ENCODE results near the gene MAP2K5. TPM values are rescaled to one million over a fixed set of nuclear protein-coding genes. Genes with fewer than 3 reads are reported as not detected.

Gene MAP2K5
- total and polyA plus RNA-seq, 2 experiments from 2014 or later, result 6.8 to 13.6 TPM

DNA sequence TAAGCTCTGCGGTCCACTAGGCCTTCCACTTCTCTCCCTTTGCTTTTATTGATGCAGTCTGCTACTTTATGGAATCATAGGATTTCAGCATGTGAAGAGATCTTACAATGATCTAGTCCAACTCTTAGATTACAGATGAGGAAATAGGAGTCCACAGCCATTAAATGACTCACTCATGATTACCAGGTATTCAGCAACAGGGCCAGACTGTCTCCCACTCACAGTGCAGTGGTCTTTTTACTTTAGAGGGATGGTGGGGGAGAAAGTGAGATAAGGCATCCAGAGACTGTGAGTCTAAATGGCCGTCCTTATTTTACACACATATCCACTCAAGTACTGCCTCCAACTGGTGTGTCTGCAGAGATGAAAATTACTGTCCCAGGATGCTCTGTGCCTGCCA, 194.3 kb downstream of the MAP2K5 start:
- TF ChIP-seq, protein P1, sequence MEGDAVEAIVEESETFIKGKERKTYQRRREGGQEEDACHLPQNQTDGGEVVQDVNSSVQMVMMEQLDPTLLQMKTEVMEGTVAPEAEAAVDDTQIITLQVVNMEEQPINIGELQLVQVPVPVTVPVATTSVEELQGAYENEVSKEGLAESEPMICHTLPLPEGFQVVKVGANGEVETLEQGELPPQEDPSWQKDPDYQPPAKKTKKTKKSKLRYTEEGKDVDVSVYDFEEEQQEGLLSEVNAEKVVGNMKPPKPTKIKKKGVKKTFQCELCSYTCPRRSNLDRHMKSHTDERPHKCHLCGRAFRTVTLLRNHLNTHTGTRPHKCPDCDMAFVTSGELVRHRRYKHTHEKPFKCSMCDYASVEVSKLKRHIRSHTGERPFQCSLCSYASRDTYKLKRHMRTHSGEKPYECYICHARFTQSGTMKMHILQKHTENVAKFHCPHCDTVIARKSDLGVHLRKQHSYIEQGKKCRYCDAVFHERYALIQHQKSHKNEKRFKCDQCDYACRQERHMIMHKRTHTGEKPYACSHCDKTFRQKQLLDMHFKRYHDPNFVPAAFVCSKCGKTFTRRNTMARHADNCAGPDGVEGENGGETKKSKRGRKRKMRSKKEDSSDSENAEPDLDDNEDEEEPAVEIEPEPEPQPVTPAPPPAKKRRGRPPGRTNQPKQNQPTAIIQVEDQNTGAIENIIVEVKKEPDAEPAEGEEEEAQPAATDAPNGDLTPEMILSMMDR (IDR thresholded peaks at IDR 0.05; ENCODE audit: low read depth, low read length), result no peak
- H3K4me3 ChIP-seq, result no peak overlapping the region
- no peaks in the 10 kb centered on the region for H3K36me3 ChIP-seq
- no peak for DNase-seq (ENCODE audit: low read depth in 1 of 2, low spot score in 1 of 2)
- H3K4me1 ChIP-seq (ENCODE audit: low read depth), result no peaks in the 10 kb centered on the region
- H3K27me3 ChIP-seq, result peaks cover 77% of the 10 kb centered on the region
- no peaks in the 10 kb centered on the region for H3K9me3 ChIP-seq (ENCODE audit: low read depth)
- H3K27ac ChIP-seq, result no peak overlapping the region

DNA sequence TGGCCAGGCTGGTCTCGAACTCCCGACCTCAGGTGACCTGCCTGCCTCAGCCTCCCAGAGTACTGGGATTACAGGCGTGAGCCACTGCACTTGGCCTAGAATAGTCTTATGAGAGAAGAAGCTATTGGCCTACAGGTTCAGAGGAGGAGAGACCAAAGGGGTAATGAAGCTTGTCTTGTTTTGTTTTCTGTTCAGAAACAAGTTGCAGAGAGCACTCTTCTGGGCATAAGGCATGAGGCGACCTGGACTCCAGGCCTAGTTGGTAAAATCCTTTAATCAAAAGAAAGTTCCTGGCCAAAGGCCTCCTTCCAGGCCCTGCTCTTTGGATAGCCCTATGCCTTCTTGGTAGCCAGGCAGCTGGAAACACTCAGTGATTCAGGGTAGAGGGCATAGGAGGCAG, 195.6 kb downstream of the MAP2K5 start:
- TF ChIP-seq, protein P1 (IDR thresholded peaks at IDR 0.05; ENCODE audit: low read depth, low read length), result no peak
- no peak overlapping the region for H3K4me3 ChIP-seq
- H3K27me3 ChIP-seq, result peaks cover 77% of the 10 kb centered on the region
- DNase-seq (ENCODE audit: low read depth in 1 of 2, low spot score in 1 of 2), result no peak
- H3K4me1 ChIP-seq (ENCODE audit: low read depth), result no peaks in the 10 kb centered on the region
- no peaks in the 10 kb centered on the region for H3K9me3 ChIP-seq (ENCODE audit: low read depth)
- no peak overlapping the region for H3K27ac ChIP-seq
- H3K36me3 ChIP-seq, result no peaks in the 10 kb centered on the region

DNA sequence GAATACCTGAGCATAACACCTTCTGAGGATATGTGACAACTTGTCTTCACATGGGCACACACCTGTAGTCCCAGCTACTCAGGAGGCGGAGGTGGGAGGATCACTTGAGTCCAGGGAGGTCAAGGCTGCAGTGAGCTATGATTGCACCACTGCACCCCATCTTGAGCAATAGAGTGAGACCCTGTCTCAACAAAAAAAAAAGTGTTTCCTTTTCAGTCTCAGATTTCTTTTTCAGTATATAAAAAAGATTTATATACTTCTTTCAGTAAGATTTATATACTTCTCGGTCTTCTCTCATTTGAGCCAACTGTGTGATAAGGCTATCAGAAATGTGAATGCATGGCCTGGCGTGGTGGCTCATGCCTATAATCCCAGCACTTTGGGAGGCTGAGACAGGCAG, 197.9 kb downstream of the MAP2K5 start:
- no peak for DNase-seq (ENCODE audit: low read depth in 1 of 2, low spot score in 1 of 2)
- H3K27me3 ChIP-seq, result peaks cover 76% of the 10 kb centered on the region
- H3K4me1 ChIP-seq (ENCODE audit: low read depth), result no peaks in the 10 kb centered on the region
- H3K4me3 ChIP-seq, result no peak overlapping the region
- TF ChIP-seq, protein P1 (IDR thresholded peaks at IDR 0.05; ENCODE audit: low read depth, low read length), result no peak
- no peaks in the 10 kb centered on the region for H3K9me3 ChIP-seq (ENCODE audit: low read depth)
- H3K27ac ChIP-seq, result no peak overlapping the region
- no peaks in the 10 kb centered on the region for H3K36me3 ChIP-seq

DNA sequence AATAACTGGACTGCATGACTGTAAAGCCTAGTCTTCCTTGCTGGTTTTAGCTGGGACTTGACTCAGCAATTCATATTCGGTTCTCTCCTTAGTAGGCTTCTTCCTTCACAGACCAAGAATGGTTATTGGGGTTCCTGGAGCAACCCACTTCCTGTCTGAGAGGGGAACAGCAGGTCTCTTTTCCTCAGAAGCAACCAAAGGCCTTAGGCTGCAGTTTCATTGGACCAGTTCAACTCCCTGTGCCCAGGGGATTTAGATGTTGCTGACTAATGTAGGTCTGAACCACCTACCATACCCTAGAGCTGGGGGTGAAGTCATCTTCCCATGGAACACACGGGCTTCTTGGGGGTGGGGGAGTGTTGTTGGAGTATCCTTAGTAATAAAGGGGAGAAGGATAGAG, 198.8 kb downstream of the MAP2K5 start:
- no peaks in the 10 kb centered on the region for H3K9me3 ChIP-seq (ENCODE audit: low read depth)
- TF ChIP-seq, protein P1 (IDR thresholded peaks at IDR 0.05; ENCODE audit: low read depth, low read length), result no peak
- H3K27ac ChIP-seq, result no peak overlapping the region
- H3K4me1 ChIP-seq (ENCODE audit: low read depth), result no peaks in the 10 kb centered on the region
- no peak for DNase-seq (ENCODE audit: low read depth in 1 of 2, low spot score in 1 of 2)
- no peaks in the 10 kb centered on the region for H3K36me3 ChIP-seq
- H3K27me3 ChIP-seq, result peaks cover 67% of the 10 kb centered on the region
- H3K4me3 ChIP-seq, result no peak overlapping the region

DNA sequence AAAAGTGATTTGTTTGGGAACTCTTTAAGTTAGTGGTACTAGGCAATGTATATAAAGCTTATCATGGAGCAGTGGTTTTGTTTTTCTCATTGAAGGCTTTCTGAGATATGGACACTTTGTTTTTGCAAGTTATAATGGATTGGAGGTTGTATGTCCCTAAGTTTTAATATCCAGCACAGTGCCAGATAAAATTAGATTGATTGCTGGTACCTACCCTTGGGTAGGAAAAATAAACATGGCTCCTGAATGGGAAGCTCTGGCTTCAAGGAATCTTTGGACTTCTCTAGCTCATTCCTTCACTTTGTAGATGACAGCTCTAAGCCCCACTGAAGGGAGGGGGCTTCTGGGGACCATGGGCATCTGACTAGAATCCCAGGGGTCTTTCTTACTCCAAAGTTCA, 201.1 kb downstream of the MAP2K5 start:
- no peak for DNase-seq (ENCODE audit: low read depth in 1 of 2, low spot score in 1 of 2)
- TF ChIP-seq, protein P1 (IDR thresholded peaks at IDR 0.05; ENCODE audit: low read depth, low read length), result no peak
- H3K36me3 ChIP-seq, result no peaks in the 10 kb centered on the region
- H3K27me3 ChIP-seq, result peaks cover 61% of the 10 kb centered on the region
- no peak overlapping the region for H3K27ac ChIP-seq
- H3K4me3 ChIP-seq, result no peak overlapping the region
- no peaks in the 10 kb centered on the region for H3K4me1 ChIP-seq (ENCODE audit: low read depth)
- H3K9me3 ChIP-seq (ENCODE audit: low read depth), result no peaks in the 10 kb centered on the region

Measured in cardiac muscle cell (in vitro differentiated cells and primary cell).